ENCODE data around the gene GLTP.

The GLTP gene

DNA sequence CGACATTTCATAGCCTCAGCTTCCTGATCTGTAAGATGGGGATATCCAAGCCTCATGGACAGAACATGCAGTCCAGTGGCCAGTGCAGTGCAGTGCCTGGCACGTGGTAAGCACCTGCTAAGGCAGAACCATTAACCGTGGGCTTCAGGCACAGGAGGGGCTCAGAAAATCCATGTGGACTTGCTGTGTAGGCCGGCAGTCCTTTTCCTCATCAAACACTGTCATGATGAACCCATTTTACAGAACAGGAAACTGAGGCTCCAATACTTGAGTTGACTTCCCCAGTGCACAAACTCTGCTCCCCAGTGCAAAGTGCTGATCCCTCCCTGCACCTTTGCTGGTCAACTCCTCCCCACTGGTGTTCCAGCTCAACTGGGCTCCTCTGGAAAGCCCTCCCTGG lies 65.1 kb downstream of the GLTP start:
- H3K4me3 ChIP-seq (ENCODE audit: low read depth in 1 of 2, low read length in 2 of 2) = no peak overlapping the region
- H3K36me3 ChIP-seq (ENCODE audit: control insufficient read depth in 1 of 2, insufficient read depth in 2 of 2, low read length in 2 of 2) = no peaks in the 10 kb centered on the region
- H3K9ac ChIP-seq (ENCODE audit: low read depth in 1 of 2, low read length in 2 of 2) = no peak overlapping the region
- H3K27ac ChIP-seq (ENCODE audit: low read depth, low read length) = no peak overlapping the region
- no peaks in the 10 kb centered on the region for H3K4me1 ChIP-seq (ENCODE audit: control insufficient read depth in 1 of 2, insufficient read depth in 2 of 2, low read length in 2 of 2)
- no peaks in the 10 kb centered on the region for H3K9me3 ChIP-seq (ENCODE audit: control insufficient read depth in 1 of 2, low read length in 2 of 2)
- peaks cover 0 to 7% of the 10 kb centered on the region in 2 donors for H3K27me3 ChIP-seq (ENCODE audit: control insufficient read depth in 1 of 2, insufficient read depth in 2 of 2, low read length in 2 of 2)

DNA sequence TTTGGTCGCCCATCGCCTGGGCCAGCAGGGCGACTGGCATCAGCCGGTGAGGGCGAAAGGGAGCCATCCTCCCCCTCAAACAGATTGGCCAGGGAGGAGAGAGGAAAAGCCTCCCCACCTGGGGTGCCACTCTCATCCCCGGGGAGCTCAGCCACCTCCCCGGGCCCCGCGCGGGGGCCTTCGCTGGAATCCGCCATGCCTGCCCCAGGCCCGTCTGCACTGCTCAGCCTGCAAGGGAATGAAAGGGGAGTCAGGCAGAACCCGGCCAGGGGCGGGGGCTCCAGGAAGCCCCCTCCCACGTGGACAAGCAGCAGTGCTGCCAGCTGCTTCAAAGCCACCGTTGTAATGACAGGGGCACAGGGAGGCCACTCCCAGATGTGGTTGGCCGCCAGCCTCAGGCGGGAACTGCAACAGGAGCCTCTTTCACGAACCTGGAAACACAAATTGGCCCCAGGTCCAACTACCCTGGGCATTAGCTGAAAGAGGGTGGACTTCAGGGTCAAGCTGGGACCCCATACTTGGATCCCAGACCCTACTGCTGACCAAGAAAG lies 65.7 kb downstream of the GLTP start:
- Histone ChIP-seq H3K27ac (ENCODE audit: low read depth, low read length) (no peak overlapping the region), H3K4me3 (ENCODE audit: low read depth in 1 of 2, low read length in 2 of 2) (no peak overlapping the region), H3K4me1 (ENCODE audit: control insufficient read depth in 1 of 2, insufficient read depth in 2 of 2, low read length in 2 of 2) (no peaks in the 10 kb centered on the region), H3K9me3 (ENCODE audit: control insufficient read depth in 1 of 2, low read length in 2 of 2) (no peaks in the 10 kb centered on the region), H3K27me3 (ENCODE audit: control insufficient read depth in 1 of 2, insufficient read depth in 2 of 2, low read length in 2 of 2) (peaks cover 0 to 7% of the 10 kb centered on the region in 2 donors), H3K9ac (ENCODE audit: low read depth in 1 of 2, low read length in 2 of 2) (no peak overlapping the region), H3K36me3 (ENCODE audit: control insufficient read depth in 1 of 2, insufficient read depth in 2 of 2, low read length in 2 of 2) (no peaks in the 10 kb centered on the region)

DNA sequence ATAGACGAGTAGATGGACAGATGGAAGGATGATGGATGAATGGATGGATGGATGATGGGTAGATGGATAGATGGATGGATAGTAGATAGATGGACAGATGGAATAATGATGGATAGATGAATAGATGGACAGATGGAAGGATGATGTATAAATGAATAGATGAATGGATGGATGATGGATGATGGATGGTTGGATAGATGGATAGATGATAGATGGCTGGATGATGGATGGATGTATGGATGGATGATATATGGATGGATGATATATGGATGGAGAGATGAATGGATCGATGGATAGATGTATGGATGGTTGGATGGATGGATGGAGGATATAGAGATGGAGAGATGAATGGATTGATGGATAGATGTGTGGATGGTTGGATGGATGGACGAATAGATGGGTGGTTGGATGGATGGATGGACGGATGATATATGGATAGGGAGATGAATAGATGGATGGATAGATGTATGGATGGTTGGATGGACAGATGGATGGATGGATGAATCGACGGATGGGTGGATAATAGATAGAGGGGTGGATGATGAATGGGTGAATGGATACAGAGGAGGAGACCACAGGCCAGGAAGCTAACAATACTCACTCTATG lies 66.4 kb downstream of the GLTP start:
- Histone ChIP-seq H3K36me3 (ENCODE audit: control insufficient read depth in 1 of 2, insufficient read depth in 2 of 2, low read length in 2 of 2) (no peaks in the 10 kb centered on the region), H3K27me3 (ENCODE audit: control insufficient read depth in 1 of 2, insufficient read depth in 2 of 2, low read length in 2 of 2) (peaks cover 0 to 2% of the 10 kb centered on the region in 2 donors)

DNA sequence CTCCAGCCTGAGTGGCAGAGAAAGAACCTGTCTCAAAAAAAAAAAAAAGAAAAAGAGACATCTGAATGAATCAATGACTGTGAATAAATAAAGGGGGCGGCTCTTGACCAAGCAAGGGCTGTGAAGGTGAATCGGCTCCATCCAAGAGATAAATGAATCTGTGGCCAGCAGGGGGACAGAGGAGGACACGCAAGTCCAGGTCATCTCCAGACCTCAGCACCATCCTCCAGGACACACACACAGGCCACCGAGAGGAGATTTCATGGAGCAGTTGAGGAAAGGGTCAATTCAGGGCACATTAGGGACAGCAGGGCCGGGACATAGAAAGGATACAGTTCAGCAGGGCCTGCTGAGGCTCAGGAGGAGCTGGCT lies 68.7 kb downstream of the GLTP start:
- no peak overlapping the region for H3K27ac ChIP-seq (ENCODE audit: low read depth, low read length)
- no peak overlapping the region for H3K9ac ChIP-seq (ENCODE audit: low read depth in 1 of 2, low read length in 2 of 2)
- no peaks in the 10 kb centered on the region for H3K36me3 ChIP-seq (ENCODE audit: control insufficient read depth in 1 of 2, insufficient read depth in 2 of 2, low read length in 2 of 2)
- no peaks in the 10 kb centered on the region for H3K4me1 ChIP-seq (ENCODE audit: control insufficient read depth in 1 of 2, insufficient read depth in 2 of 2, low read length in 2 of 2)
- H3K27me3 ChIP-seq (ENCODE audit: control insufficient read depth in 1 of 2, insufficient read depth in 2 of 2, low read length in 2 of 2) = no peaks in the 10 kb centered on the region
- H3K9me3 ChIP-seq (ENCODE audit: control insufficient read depth in 1 of 2, low read length in 2 of 2) = no peaks in the 10 kb centered on the region
- H3K4me3 ChIP-seq (ENCODE audit: low read depth in 1 of 2, low read length in 2 of 2) = no peak overlapping the region

More for the DNA sequence above, 66.4 kb downstream of the GLTP start:
- Histone ChIP-seq H3K9me3 (ENCODE audit: control insufficient read depth in 1 of 2, low read length in 2 of 2) (no peaks in the 10 kb centered on the region), H3K9ac (ENCODE audit: low read depth in 1 of 2, low read length in 2 of 2) (no peak overlapping the region), H3K4me3 (ENCODE audit: low read depth in 1 of 2, low read length in 2 of 2) (no peak overlapping the region), H3K27ac (ENCODE audit: low read depth, low read length) (no peak overlapping the region), H3K4me1 (ENCODE audit: control insufficient read depth in 1 of 2, insufficient read depth in 2 of 2, low read length in 2 of 2) (no peaks in the 10 kb centered on the region)

DNA sequence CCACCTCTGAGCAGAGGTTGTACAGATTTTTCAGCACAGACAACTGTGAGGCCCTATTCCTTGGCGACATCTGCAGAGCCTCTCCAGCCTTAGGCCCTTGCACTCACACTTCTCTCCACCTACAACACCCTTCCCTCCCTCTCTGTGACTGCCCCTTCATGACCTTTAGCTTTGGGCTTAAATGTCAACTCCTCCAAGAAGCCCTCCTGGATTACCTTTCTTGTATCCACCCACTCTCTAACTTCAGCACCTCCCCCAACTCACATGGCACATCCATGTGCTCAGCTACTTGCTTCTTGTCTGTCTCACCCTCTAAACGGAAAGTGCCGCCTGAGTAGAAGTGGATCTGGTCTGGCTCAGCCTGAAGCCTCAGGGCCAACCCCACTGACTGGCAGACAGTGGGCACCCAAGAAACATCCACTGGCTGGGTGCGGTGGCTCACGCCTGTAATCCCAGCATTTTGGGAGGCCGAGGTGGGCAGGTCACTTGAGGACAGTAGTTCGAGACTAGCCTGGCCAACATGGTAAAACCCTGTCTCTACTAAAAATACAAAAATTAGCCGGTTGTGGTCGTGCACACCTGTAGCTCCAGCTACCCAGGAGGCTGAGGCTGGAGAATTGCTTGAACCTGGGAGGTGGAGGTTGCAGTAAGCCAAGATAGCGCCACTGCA lies 69.3 kb downstream of the GLTP start:
- Histone ChIP-seq H3K9ac (ENCODE audit: low read depth in 1 of 2, low read length in 2 of 2) (no peak overlapping the region), H3K27me3 (ENCODE audit: control insufficient read depth in 1 of 2, insufficient read depth in 2 of 2, low read length in 2 of 2) (no peaks in the 10 kb centered on the region)

DNA sequence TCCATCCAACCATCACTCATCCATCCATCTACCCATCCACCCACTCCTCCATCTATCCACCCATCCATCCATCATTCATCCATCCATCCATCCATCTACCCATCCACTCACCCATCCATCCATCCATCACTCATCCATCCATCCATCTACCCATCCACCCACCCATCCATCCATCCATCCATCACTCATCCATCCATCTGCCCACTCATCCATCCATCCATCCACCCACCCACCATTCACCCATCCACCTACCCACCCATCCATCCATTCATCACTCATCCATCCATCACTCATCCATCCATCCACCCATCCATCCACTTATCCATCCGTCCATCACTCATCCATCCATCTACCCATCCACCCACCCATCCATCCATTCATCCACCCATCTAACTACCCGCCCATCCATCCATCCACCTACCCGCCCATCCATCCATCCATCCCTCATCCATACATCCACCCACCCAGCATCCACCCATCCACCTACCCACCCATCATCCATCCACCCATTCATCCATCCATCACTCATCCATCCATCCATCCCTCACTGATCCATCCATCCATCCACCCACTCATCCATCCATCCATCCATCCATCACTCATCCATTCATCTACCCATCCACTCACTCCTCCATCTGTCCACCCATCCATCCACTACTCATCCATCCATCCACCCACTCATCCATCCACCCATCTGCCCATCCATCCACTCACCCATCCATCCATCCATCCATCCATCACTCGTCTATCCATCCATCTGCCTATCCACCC lies 71.3 kb downstream of the GLTP start:
- Histone ChIP-seq H3K9me3 (ENCODE audit: control insufficient read depth in 1 of 2, low read length in 2 of 2) (no peaks in the 10 kb centered on the region), H3K4me1 (ENCODE audit: control insufficient read depth in 1 of 2, insufficient read depth in 2 of 2, low read length in 2 of 2) (no peaks in the 10 kb centered on the region), H3K36me3 (ENCODE audit: control insufficient read depth in 1 of 2, insufficient read depth in 2 of 2, low read length in 2 of 2) (no peaks in the 10 kb centered on the region), H3K9ac (ENCODE audit: low read depth in 1 of 2, low read length in 2 of 2) (no peak overlapping the region), H3K4me3 (ENCODE audit: low read depth in 1 of 2, low read length in 2 of 2) (no peak overlapping the region), H3K27me3 (ENCODE audit: control insufficient read depth in 1 of 2, insufficient read depth in 2 of 2, low read length in 2 of 2) (no peaks in the 10 kb centered on the region), H3K27ac (ENCODE audit: low read depth, low read length) (no peak overlapping the region)

More for the DNA sequence above, 69.3 kb downstream of the GLTP start:
- Histone ChIP-seq H3K4me3 (ENCODE audit: low read depth in 1 of 2, low read length in 2 of 2) (no peak overlapping the region), H3K4me1 (ENCODE audit: control insufficient read depth in 1 of 2, insufficient read depth in 2 of 2, low read length in 2 of 2) (no peaks in the 10 kb centered on the region), H3K36me3 (ENCODE audit: control insufficient read depth in 1 of 2, insufficient read depth in 2 of 2, low read length in 2 of 2) (no peaks in the 10 kb centered on the region), H3K27ac (ENCODE audit: low read depth, low read length) (no peak overlapping the region), H3K9me3 (ENCODE audit: control insufficient read depth in 1 of 2, low read length in 2 of 2) (no peaks in the 10 kb centered on the region)

DNA sequence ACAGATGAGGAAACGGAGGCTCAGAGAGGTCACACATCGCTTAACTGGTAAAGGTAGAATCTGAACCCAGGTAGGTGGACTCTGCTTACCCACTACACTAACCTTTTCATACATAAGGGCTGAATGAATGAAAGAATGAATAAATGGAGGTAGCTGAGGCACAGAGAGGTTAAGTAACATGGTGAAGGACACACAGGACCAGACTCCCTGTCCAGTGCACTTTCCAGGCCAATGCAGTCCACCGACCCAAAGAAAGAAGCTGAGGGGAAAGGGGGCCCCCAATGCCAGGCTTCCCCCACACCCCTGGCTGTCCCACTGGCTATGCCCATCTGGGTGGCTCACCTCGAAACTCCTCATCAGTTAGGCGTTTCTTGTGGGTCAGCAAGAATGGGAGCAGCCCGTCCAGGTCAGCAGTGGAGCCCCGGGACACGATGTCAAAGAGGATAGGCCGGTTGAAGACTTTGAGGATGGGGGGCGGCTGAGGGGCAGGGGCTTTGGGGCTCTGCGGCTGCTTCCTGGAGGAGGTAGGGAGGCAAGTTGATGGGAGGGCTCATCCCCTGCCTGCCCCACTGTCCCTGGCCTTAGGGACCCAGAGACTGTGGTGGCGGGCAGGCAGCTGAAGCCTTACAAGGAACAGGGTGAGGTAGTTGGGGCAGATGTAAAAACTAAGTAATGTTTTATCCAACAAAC lies 72.2 kb downstream of the GLTP start:
- no peaks in the 10 kb centered on the region for H3K4me1 ChIP-seq (ENCODE audit: control insufficient read depth in 1 of 2, insufficient read depth in 2 of 2, low read length in 2 of 2)
- no peak overlapping the region for H3K27ac ChIP-seq (ENCODE audit: low read depth, low read length)
- no peaks in the 10 kb centered on the region for H3K9me3 ChIP-seq (ENCODE audit: control insufficient read depth in 1 of 2, low read length in 2 of 2)
- H3K4me3 ChIP-seq (ENCODE audit: low read depth in 1 of 2, low read length in 2 of 2) = no peak overlapping the region
- H3K36me3 ChIP-seq (ENCODE audit: control insufficient read depth in 1 of 2, insufficient read depth in 2 of 2, low read length in 2 of 2) = no peaks in the 10 kb centered on the region
- H3K27me3 ChIP-seq (ENCODE audit: control insufficient read depth in 1 of 2, insufficient read depth in 2 of 2, low read length in 2 of 2) = no peaks in the 10 kb centered on the region
- H3K9ac ChIP-seq (ENCODE audit: low read depth in 1 of 2, low read length in 2 of 2) = no peak overlapping the region

DNA sequence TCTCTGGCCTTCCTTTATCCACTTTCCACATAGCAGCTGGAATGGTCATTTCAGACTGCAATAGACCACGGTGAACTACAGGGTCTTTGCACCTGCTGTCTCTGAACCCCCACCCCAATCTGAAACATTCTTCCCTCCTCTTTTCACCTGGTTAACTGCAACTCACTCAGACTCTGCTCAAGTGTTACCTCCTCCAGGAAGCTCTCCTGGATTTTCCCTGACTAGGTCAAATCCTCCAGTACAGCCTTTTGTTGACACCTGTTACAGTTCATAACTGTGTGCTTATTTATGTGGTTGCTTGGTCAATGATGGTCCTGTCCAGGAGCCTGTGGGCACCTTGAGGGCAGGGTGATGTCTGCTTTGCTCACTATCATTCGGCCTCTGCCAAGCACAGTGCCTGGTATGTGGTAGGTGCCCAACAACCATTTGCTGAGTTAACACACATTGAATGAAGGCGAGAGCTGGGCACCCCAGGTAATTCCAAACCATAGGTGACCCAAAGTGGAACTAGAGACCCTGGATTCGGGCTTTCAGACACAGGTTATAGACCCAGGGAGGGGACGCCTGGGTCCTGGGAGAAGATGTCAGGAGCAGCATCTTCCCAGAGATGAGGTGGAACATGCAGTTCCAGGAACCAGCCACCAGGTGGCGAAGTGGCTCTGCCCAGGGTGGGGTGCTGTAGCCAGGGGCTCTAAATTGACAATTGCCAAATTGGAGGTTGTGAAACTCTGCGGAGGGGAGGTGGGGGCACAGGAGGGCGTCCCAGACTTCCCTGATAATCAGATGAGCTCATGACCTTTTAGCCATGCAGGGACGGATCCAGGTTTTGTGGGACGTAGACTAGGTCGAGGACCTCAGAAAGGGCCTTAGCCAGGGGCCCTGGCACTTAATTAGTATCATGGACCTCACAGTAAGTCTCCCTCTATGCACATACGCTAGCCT lies 75.2 kb downstream of the GLTP start:
- no peak overlapping the region for H3K27ac ChIP-seq (ENCODE audit: low read depth, low read length)
- no peak overlapping the region for H3K9ac ChIP-seq (ENCODE audit: low read depth in 1 of 2, low read length in 2 of 2)
- H3K27me3 ChIP-seq (ENCODE audit: control insufficient read depth in 1 of 2, insufficient read depth in 2 of 2, low read length in 2 of 2) = no peaks in the 10 kb centered on the region
- no peaks in the 10 kb centered on the region for H3K36me3 ChIP-seq (ENCODE audit: control insufficient read depth in 1 of 2, insufficient read depth in 2 of 2, low read length in 2 of 2)
- H3K4me1 ChIP-seq (ENCODE audit: control insufficient read depth in 1 of 2, insufficient read depth in 2 of 2, low read length in 2 of 2) = no peaks in the 10 kb centered on the region
- no peak overlapping the region for H3K4me3 ChIP-seq (ENCODE audit: low read depth in 1 of 2, low read length in 2 of 2)
- H3K9me3 ChIP-seq (ENCODE audit: control insufficient read depth in 1 of 2, low read length in 2 of 2) = no peaks in the 10 kb centered on the region

DNA sequence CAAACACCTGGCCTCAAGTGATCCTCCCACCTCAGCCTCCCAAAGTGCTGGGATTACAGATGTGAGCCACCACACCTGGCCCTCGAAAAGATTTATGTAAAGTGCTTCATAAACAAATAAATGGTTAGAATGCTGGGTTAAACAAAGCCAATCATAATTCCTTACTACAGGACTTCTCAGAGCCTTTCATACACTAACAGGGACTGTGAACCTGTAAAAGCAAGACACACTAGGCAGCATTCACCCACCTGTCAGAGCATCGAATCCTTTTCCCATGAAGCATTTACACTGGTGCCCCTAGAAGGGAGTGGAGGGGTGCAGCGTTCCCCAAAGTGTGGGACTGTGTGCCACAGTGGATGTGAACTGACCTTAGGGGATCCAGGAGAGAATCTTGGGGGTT lies 76.7 kb downstream of the GLTP start:
- H3K4me3 ChIP-seq (ENCODE audit: low read depth in 1 of 2, low read length in 2 of 2) = no peak overlapping the region
- H3K9ac ChIP-seq (ENCODE audit: low read depth in 1 of 2, low read length in 2 of 2) = no peak overlapping the region
- H3K27me3 ChIP-seq (ENCODE audit: control insufficient read depth in 1 of 2, insufficient read depth in 2 of 2, low read length in 2 of 2) = no peaks in the 10 kb centered on the region
- no peaks in the 10 kb centered on the region for H3K9me3 ChIP-seq (ENCODE audit: control insufficient read depth in 1 of 2, low read length in 2 of 2)
- no peaks in the 10 kb centered on the region for H3K4me1 ChIP-seq (ENCODE audit: control insufficient read depth in 1 of 2, insufficient read depth in 2 of 2, low read length in 2 of 2)
- H3K36me3 ChIP-seq (ENCODE audit: control insufficient read depth in 1 of 2, insufficient read depth in 2 of 2, low read length in 2 of 2) = no peaks in the 10 kb centered on the region
- H3K27ac ChIP-seq (ENCODE audit: low read depth, low read length) = no peak overlapping the region
